T-helper 2 cell treated with Interferon-gamma antibody and Interleukin-4, amounts not matched to agents 100 ng/mL and 5 ng/mL, for 36 hours (primary cell): ENCODE measurements around the gene LAYN. TPM values are rescaled to one million over a fixed set of nuclear protein-coding genes. Genes with fewer than 3 reads are reported as not detected.

Source experiments
- intact Hi-C: fragments of 100-400 bp; cut with micrococcal nuclease; formaldehyde crosslinking; loops from one replicate; pipeline ENCODE4 v1.15.1; 2023
- total RNA-seq: library from RNA; stranded (reverse); gene quantifications from 2 replicates; pipeline ENCODE4 v1.2.3, GENCODE V29; 2022

The LAYN gene
- total RNA-seq, 1 donor from 2014 or later, result 1.1 TPM

DNA sequence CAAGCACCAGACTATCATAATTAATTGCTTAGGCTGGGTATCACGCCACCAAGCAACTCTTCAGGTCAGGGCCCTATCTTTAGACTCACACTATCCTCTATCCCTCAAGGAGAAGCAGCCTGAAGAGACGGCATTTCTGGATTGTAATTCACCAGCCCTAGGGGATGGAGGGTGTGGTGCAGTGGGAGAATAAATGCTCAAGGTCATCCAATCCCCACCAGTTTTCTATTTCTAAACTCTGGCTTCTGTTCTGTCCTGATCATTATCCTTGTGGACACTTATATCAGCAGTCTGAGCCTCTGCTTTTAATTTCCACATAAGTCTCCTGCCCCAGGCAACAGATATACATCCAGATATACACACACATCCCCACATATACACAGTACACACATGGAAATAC, 48.6 kb downstream of the LAYN start:
- intact Hi-C loops, result no loop called here

- intact Hi-C loops, result no loop called here
Measured at GRCh38 chr11:111589886-111590499, 49.5 kb downstream of the LAYN start.

GRCh38 chr11:111591187-111591960, 50.9 kb downstream of the LAYN start:
- intact Hi-C loops, result no loop called here

GRCh38 chr11:111592491-111592890, 52.0 kb downstream of the LAYN start:
- intact Hi-C loops, result no loop called here

DNA sequence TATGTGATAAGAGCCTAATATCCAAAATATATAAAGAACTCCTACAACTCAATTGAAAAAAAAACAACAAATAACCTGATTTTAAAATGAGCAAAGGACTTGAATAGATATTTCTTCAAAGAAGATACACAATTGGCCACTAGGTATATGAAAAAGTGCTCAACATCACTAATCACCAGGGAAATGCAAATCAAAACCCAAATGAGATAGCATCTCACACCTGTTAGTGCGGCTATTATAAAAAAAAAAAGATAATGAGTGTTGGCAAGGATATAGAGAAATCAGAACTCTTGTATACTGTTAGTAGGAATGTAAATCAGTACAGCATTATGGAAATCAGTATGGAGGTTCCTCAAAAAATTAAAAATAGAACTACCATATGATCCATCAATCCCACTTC, 55.8 kb downstream of the LAYN start:
- intact Hi-C loops, result no loop called here

GRCh38 chr11:111598148-111598547, 57.6 kb downstream of the LAYN start:
- intact Hi-C loops, result no loop called here

- intact Hi-C loops, result no loop called here
Measured at GRCh38 chr11:111598559-111598958, 58.0 kb downstream of the LAYN start.

DNA sequence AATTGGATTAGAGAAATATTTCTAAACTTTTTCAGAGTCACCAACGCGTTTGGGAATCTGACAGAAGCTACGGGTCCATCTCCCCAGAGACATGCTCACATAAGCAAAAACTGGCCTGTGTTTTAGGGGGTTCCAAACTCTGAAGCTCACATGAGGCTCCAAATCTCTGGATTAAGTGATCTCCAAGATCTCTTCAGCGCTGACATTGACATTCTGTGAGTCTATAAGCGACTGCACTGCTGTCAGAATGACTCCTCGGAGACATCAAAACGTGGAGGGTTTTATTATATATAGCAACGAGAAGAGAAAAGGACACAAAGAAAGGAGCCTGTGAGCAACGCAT, 61.1 kb downstream of the LAYN start:
- intact Hi-C loops, result loop anchor here (5.0 to 10.0 kb wide), 4 partner anchors 326 to 1169 kb away; partner anchors contain the start of genes NKAPD1 and PIH1D2

DNA sequence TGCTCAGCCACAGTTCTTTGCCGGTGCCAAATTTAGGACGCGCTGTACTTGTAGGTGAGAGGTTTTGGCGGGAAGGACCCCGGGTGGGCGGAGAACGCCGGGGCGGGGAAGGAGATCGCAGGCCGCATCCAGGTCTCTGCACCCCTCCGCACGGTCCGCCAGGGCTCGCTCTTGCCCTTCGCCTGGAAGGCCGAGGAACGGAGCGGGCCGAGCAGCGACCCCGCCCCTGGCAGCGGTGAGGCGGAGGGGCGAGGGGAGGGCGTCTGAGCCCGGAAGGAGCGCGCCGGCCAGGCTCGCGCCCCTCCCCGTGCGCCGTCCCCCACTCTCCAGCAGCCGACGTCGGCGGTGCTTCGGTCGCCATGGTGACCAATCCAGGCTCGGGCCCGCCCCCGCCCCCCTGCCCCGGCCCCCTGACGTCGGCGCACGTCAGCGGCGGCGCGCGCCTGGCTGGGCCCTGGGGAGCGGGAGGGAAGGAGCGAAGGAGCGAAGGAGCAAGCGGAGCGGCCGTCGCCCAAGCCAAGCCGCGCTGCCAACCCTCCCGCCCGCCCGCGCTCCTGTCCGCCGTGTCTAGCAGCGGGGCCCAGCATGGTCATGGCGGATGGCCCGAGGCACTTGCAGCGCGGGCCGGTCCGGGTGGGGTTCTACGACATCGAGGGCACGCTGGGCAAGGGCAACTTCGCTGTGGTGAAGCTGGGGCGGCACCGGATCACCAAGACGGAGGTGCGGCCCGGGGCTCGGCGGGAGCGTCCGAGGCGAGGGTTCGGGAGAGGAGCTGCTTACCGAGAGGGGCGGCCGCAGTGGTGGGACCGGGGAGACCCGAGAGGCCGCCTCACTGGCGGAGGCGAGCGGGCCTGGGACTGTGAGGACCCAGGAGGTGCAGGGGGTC, 61.7 kb downstream of the LAYN start, which contains the start of gene SIK2:
Gene SIK2, plus strand, starts transcription at position 471 of the 886 bp plus-strand sequence. Its CDS starts 115 bp downstream, at position 586.
- intact Hi-C loops, result loop anchor here (1.0 to 10.0 kb wide), 10 partner anchors 164 to 1170 kb away; partner anchors contain the start of genes ALG9, CFAP68, DLAT and FDXACB1

DNA sequence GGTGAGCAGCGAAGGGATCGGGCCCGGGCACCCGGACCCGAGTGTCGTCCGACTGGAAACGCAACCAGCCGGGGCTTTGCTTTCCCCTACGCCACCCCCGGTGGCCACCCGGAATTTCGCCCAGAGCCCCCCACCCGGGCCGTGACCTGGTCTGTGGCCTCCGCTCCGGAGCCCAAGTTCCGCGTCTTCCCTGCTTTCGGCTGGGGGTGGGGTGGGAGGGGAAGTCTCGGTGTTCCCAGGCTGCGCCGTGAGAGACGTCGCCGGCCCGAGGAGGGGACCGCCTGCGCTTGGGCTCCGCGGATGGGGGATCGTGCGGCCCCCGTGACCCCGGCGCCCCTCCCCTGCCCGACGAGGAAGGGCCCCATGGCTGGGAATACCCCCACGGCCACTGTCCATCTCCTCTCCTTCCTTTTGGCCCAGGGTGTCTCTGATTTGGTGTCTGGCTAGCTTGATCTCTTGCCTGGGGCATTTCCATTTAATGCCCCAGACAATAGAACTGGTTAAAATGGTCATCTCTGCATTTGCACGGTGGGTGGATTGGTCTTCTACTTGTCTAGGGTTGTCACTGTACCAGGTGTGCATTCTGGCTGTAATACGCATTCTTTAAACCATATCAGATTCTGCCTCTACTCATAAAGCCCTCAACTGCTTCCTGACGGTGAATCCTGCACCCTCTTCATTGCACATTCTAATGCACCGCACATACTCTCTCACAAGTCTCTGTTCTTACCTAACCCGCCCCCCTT, 62.5 kb downstream of the LAYN start:
- intact Hi-C loops, result loop anchor here (1.0 to 10.0 kb wide), 10 partner anchors 163 to 1171 kb away; partner anchors contain the start of genes ALG9, CFAP68, DLAT and FDXACB1

GRCh38 chr11:111603611-111604130, 63.2 kb downstream of the LAYN start:
- intact Hi-C loops, result loop anchor here (2.0 to 10.0 kb wide), 5 partner anchors 324 to 1171 kb away; partner anchors contain the start of genes DLAT, NKAPD1 and PIH1D2

- intact Hi-C loops, result loop anchor here (5.0 to 10.0 kb wide), 4 partner anchors 323 to 1172 kb away; partner anchors contain the start of genes NKAPD1 and PIH1D2
Measured at GRCh38 chr11:111604392-111605009, 64.0 kb downstream of the LAYN start.

DNA sequence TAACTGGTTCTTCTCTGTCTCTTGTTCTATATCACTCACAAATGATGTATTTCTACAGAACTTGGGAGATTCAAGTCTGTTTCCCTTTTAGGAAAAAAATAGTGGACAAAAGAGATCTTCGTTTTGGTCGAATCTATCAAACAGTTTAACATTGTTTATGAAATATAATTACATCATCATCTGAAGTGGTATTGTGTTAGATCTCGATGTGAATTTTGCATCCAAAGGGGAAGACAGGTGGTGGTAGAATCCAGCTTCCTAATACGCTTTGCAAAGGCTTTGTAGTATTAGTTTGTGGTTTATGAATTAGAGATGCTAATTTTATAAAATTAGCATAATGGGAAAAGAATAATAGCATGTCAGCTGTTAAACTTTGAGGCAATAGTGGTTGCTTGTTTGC, 65.2 kb downstream of the LAYN start:
- intact Hi-C loops, result loop anchor here (10.0 kb wide), 1 partner anchor 469 kb away; the partner anchor contains the start of genes NKAPD1 and PIH1D2

GRCh38 chr11:111606986-111607385, 66.5 kb downstream of the LAYN start:
- intact Hi-C loops, result loop anchor here (10.0 kb wide), 1 partner anchor 468 kb away; the partner anchor contains the start of genes NKAPD1 and PIH1D2

DNA sequence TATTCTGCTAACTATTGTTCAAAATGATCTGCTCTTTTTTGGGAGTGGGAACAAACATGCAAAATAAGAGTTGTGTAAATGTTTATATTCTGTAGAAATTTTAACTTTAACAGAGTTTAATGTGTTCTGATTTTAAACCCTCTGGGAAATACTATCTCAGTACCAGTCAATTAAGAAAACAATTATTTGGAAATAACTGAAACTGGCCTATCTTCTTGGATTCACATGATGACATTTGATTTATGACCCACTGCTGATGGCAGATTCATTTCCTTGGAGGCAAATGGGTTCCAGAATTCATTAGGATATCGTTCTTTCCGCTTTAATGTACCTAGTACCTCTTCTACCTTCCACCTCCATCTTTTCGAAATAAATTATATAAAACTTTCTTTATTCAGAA, 67.2 kb downstream of the LAYN start:
- intact Hi-C loops, result loop anchor here (10.0 kb wide), 1 partner anchor 467 kb away; the partner anchor contains the start of genes NKAPD1 and PIH1D2
